H9 (cell line): ENCODE results near the gene C7orf25. TPM values are rescaled to one million over a fixed set of nuclear protein-coding genes. Genes with fewer than 3 reads are reported as not detected.

Source experiments
- DNase-seq: peaks from one replicate; pipeline ENCODE4 v3.0.0-alpha.2; 2017
- H2AFZ ChIP-seq: one replicate; pipeline ENCODE4 v1.6.1; 2013; ENCODE audit warnings: mild to moderate bottlenecking, low read length, control low read depth, moderate library complexity
- H2AK5ac ChIP-seq: 2 replicates; pipeline ENCODE4 v1.6.1; 2013; ENCODE audit warnings: low read length, control low read depth, mixed read lengths; ENCODE audit not compliant: insufficient read length
- H2BK120ac ChIP-seq: one replicate; pipeline ENCODE4 v1.6.1; 2013; ENCODE audit warnings: low read depth, mild to moderate bottlenecking, low read length, control low read depth, inconsistent platforms; ENCODE audit not compliant: poor library complexity, severe bottlenecking
- H2BK12ac ChIP-seq: 2 replicates; pipeline ENCODE4 v1.6.1; 2013; ENCODE audit warnings: low read length, control low read depth, mixed read lengths, low read depth; ENCODE audit not compliant: insufficient read length
- H2BK15ac ChIP-seq: 2 replicates; pipeline ENCODE4 v1.6.1; 2013; ENCODE audit warnings: low read depth, low read length, control low read depth
- H2BK20ac ChIP-seq: one replicate; pipeline ENCODE4 v1.6.1; 2013; ENCODE audit warnings: low read depth, mild to moderate bottlenecking, low read length, control low read depth, inconsistent platforms; ENCODE audit not compliant: poor library complexity, severe bottlenecking
- H2BK5ac ChIP-seq: 2 replicates; pipeline ENCODE4 v1.6.1; 2013; ENCODE audit warnings: low read length, control low read depth, mixed read lengths; ENCODE audit not compliant: insufficient read length
- H3K14ac ChIP-seq: 2 replicates; pipeline ENCODE4 v1.6.1; 2013; ENCODE audit warnings: low read length, control low read depth; ENCODE audit not compliant: insufficient read depth
- H3K18ac ChIP-seq: 2 replicates; pipeline ENCODE4 v1.6.1; 2013; ENCODE audit warnings: low read depth, mild to moderate bottlenecking, mixed read lengths, low read length, control low read depth; ENCODE audit not compliant: insufficient read length
- H3K23ac ChIP-seq: 2 replicates; pipeline ENCODE4 v1.6.1; 2013; ENCODE audit warnings: low read length, control low read depth, mixed read lengths, low read depth; ENCODE audit not compliant: insufficient read length
- H3K23me2 ChIP-seq: 2 replicates; pipeline ENCODE4 v1.6.1; 2013; ENCODE audit warnings: low read depth, mild to moderate bottlenecking, mixed read lengths, low read length, control low read depth; ENCODE audit not compliant: insufficient read length, poor library complexity, severe bottlenecking
- H3K27ac ChIP-seq: 2 replicates; pipeline ENCODE4 v1.5.1; 2013; ENCODE audit warnings: low read length, control low read depth, mixed read lengths, low read depth; ENCODE audit not compliant: insufficient read length
- H3K27me3 ChIP-seq: 2 replicates; pipeline ENCODE4 v1.6.1; 2013; ENCODE audit warnings: low read length, control low read depth, inconsistent platforms; ENCODE audit not compliant: insufficient read depth
- H3K4ac ChIP-seq: 2 replicates; pipeline ENCODE4 v1.6.1; 2013; ENCODE audit warnings: low read depth, mild to moderate bottlenecking, control low read depth, inconsistent platforms, low read length, moderate library complexity
- H3K4me1 ChIP-seq: 2 replicates; pipeline ENCODE4 v1.6.1; 2013; ENCODE audit warnings: low read length, control low read depth, inconsistent platforms; ENCODE audit not compliant: insufficient read depth
- H3K4me2 ChIP-seq: 2 replicates; pipeline ENCODE4 v1.6.1; 2013; ENCODE audit warnings: low read length, control low read depth, mixed read lengths; ENCODE audit not compliant: insufficient read length, insufficient read depth
- H3K56ac ChIP-seq: 2 replicates; pipeline ENCODE4 v1.6.1; 2013; ENCODE audit warnings: low read depth, mild to moderate bottlenecking, mixed read lengths, low read length, control low read depth; ENCODE audit not compliant: insufficient read length
- H3K79me1 ChIP-seq: 2 replicates; pipeline ENCODE4 v1.6.1; 2013; ENCODE audit warnings: low read depth, mild to moderate bottlenecking, moderate library complexity, low read length, control low read depth, inconsistent platforms; ENCODE audit not compliant: insufficient read depth, poor library complexity, severe bottlenecking
- H3K79me2 ChIP-seq: 2 replicates; pipeline ENCODE4 v1.6.1; 2013; ENCODE audit warnings: low read length, control low read depth, inconsistent platforms; ENCODE audit not compliant: insufficient read depth
- H3K9ac ChIP-seq: 2 replicates; pipeline ENCODE4 v1.6.1; 2013; ENCODE audit warnings: low read length, control low read depth, mixed read lengths; ENCODE audit not compliant: insufficient read length; ENCODE audit errors: extremely low read depth
- H3K9me3 ChIP-seq: one replicate; pipeline ENCODE4 v1.6.1; 2013; ENCODE audit warnings: low read depth, low read length, inconsistent platforms; ENCODE audit not compliant: control insufficient read depth
- H3T11ph ChIP-seq: one replicate; pipeline ENCODE4 v1.6.1; 2013; ENCODE audit warnings: mild to moderate bottlenecking, low read length, control low read depth, inconsistent platforms
- H4K20me1 ChIP-seq: one replicate; pipeline ENCODE4 v1.6.1; 2013; ENCODE audit not compliant: control insufficient read depth, insufficient read length, insufficient read depth
- H4K5ac ChIP-seq: 2 replicates; pipeline ENCODE4 v1.6.1; 2013; ENCODE audit warnings: low read depth, mild to moderate bottlenecking, mixed read lengths, low read length, control low read depth; ENCODE audit not compliant: insufficient read length
- H4K8ac ChIP-seq: replicated peaks from 2 replicates; pipeline ENCODE4 v1.6.1; 2013; ENCODE audit warnings: low read length, control low read depth, mixed read lengths, low read depth; ENCODE audit not compliant: insufficient read length
- H4K91ac ChIP-seq: 2 replicates; pipeline ENCODE4 v1.6.1; 2013; ENCODE audit warnings: low read depth, mild to moderate bottlenecking, moderate library complexity, mixed read lengths, low read length, control low read depth; ENCODE audit not compliant: insufficient read length
- H3K27ac Mint-ChIP-seq, 3 experiments: 2 replicates in 2 of 3; 3 replicates in 1 of 3; pipeline ENCODE4 v1.8.0; 2020 to 2021; ENCODE audit warnings: mixed read lengths in 3 of 3, mild to moderate bottlenecking in 1 of 3, moderate library complexity in 1 of 3
- H3K27me3 Mint-ChIP-seq: 2 replicates; pipeline ENCODE4 v1.8.0; 2021; ENCODE audit warnings: low read depth, mild to moderate bottlenecking, moderate library complexity, mixed read lengths
- H3K36me3 Mint-ChIP-seq, 3 experiments: 2 replicates in 2 of 3; 3 replicates in 1 of 3; pipeline ENCODE4 v1.8.0; 2020 to 2021; ENCODE audit warnings: low read depth in 3 of 3, mixed read lengths in 3 of 3; ENCODE audit not compliant: insufficient read depth in 1 of 3
- H3K4me1 Mint-ChIP-seq, 2 experiments: 2 replicates each; pipeline ENCODE4 v1.8.0; 2020; ENCODE audit warnings: mixed read lengths in 2 of 2
- H3K4me3 Mint-ChIP-seq, 2 experiments: 2 replicates in 1 of 2; 3 replicates in 1 of 2; pipeline ENCODE4 v1.8.0; 2020 to 2021; ENCODE audit warnings: mild to moderate bottlenecking in 2 of 2, mixed read lengths in 2 of 2, moderate library complexity in 1 of 2
- H3K9me3 Mint-ChIP-seq, 2 experiments: 2 replicates in 1 of 2; 3 replicates in 1 of 2; pipeline ENCODE4 v1.8.0; 2020; ENCODE audit warnings: mild to moderate bottlenecking in 2 of 2, mixed read lengths in 2 of 2, moderate library complexity in 1 of 2
- WGBS: extraction: QIAGEN DNeasy Blood & Tissue Kit; methylation state at CpG from one replicate; pipeline ENCODE4 v1.1.7; 2013; ENCODE audit warnings: missing lambda C conversion rate, low lambda C conversion rate, mixed read lengths; ENCODE audit not compliant: insufficient read length; ENCODE audit errors: extremely low coverage; 5-methylcytosine and 5-hydroxymethylcytosine counted together
- total RNA-seq: library from RNA; stranded (reverse); gene quantifications from 2 replicates; pipeline ENCODE4 v1.2.1, GENCODE V29; 2021
- TF ChIP-seq, protein P1 (sequence below): fragments of 200-600 bp; sonication (generic); conservative IDR thresholded peaks from 3 replicates; pipeline ENCODE4 v1.8.0; 2021; ENCODE audit warnings: antibody characterized with exemption, mild to moderate bottlenecking

Gene C7orf25
- total RNA-seq, 1 experiment from 2014 or later = 3.8 TPM

DNA sequence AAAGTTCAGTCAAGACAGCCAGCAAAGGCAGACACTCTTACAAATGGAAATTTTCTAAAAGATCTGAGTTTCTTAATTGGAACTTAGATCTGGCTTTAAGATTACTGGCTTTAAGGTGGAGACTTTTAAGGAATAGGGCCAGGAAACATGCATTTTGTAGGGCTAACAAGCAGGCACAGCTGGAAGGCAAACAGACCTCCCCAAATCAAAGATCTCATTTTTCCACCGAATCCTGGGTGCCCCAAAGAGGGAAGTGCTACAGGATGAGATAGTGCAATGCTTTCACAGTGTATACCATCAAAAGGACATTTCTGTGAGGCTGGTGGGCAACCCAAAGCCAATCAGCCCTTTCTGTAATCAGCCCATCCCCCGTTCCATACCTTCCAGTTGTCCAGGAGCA, 47.7 kb upstream of the C7orf25 start:
- peaks cover 12 to 33% (median 20%) of the 10 kb centered on the region in 3 experiments for H3K36me3 Mint-ChIP-seq
- Histone ChIP-seq H2AK5ac (no peak overlapping the region), H4K20me1 (no peaks in the 10 kb centered on the region), H3K18ac (no peak overlapping the region), H2BK20ac (no peak overlapping the region), H3K56ac (no peak overlapping the region), H2BK15ac (no peak overlapping the region), H3K9me3 (peaks cover 6% of the 10 kb centered on the region), H2BK5ac (no peak overlapping the region), H3T11ph (no peak overlapping the region), H3K4me2 (no peak overlapping the region), H3K23me2 (no peaks in the 10 kb centered on the region), H3K79me1 (no peaks in the 10 kb centered on the region), H4K91ac (no peak overlapping the region), H2BK120ac (no peak overlapping the region), H4K5ac (no peak overlapping the region), H3K23ac (no peak overlapping the region), H3K9ac (no peak overlapping the region), H2AFZ (no peak overlapping the region), H3K4me1 (no peaks in the 10 kb centered on the region), H3K14ac (no peak overlapping the region), H2BK12ac (no peak overlapping the region), H4K8ac (no peak overlapping the region), H3K27ac (no peak overlapping the region), H3K27me3 (no peaks in the 10 kb centered on the region), H3K4ac (no peak overlapping the region), H3K79me2 (no peaks in the 10 kb centered on the region)
- H3K27ac Mint-ChIP-seq = no peak overlapping the region
- no peak overlapping the region for H3K4me3 Mint-ChIP-seq
- no peak for DNase-seq
- H3K27me3 Mint-ChIP-seq = no peaks in the 10 kb centered on the region; the same call in 1 of the 2 replicates
- peaks cover 31 to 37% of the 10 kb centered on the region in 2 experiments; a peak in 4 of 5 replicates for H3K9me3 Mint-ChIP-seq
- peaks cover 13 to 14% of the 10 kb centered on the region in 2 experiments for H3K4me1 Mint-ChIP-seq
- TF ChIP-seq, protein P1, sequence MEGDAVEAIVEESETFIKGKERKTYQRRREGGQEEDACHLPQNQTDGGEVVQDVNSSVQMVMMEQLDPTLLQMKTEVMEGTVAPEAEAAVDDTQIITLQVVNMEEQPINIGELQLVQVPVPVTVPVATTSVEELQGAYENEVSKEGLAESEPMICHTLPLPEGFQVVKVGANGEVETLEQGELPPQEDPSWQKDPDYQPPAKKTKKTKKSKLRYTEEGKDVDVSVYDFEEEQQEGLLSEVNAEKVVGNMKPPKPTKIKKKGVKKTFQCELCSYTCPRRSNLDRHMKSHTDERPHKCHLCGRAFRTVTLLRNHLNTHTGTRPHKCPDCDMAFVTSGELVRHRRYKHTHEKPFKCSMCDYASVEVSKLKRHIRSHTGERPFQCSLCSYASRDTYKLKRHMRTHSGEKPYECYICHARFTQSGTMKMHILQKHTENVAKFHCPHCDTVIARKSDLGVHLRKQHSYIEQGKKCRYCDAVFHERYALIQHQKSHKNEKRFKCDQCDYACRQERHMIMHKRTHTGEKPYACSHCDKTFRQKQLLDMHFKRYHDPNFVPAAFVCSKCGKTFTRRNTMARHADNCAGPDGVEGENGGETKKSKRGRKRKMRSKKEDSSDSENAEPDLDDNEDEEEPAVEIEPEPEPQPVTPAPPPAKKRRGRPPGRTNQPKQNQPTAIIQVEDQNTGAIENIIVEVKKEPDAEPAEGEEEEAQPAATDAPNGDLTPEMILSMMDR = no peak
- no CpG with 5 or more reads among the region's 2 CpGs for WGBS
